ENCODE results near the gene TRIM44. TPM values are rescaled to one million over a fixed set of nuclear protein-coding genes. Genes with fewer than 3 reads are reported as not detected.

Gene TRIM44
- total RNA-seq, 3 donors from 2014 or later (not counting 1 experiment from before 2014, with no cell fraction given) = 47.0 to 62.6 (median 51.9) TPM

DNA sequence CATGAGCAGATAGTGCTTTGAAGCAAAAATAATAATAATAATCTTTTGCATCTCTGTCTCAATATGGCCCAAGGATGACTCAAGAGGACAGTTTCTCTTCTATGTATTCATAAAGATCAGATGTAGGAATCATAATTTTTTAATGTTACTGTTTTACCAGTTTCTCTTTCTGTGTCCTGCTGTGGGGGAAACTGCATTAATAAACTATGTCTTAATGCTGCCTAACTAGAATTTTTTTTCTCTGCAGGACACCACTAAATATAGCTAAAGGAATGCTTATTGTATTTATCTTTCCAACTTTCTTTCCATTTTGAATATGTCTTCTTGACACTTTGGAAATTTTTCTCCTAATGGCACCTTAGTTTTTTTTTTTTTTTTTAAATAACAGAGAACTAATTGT lies 37.8 kb upstream of the TRIM44 start:
- Mint-ChIP-seq H3K4me3 (no peak overlapping the region), H3K9me3 (no peaks in the 10 kb centered on the region), H3K27me3 (ENCODE audit: low read depth in 2 of 2) (peaks cover 53 to 89% of the 10 kb centered on the region in 2 donors), H3K36me3 (no peaks in the 10 kb centered on the region), H3K4me1 (no peaks in the 10 kb centered on the region), H3K27ac (no peak overlapping the region)
- intact Hi-C loops (cut with micrococcal nuclease) = loop anchor here (5.0 kb wide), 1 partner anchor 483 kb away; no protein-coding TSS in a partner anchor
- H3K27me3 ChIP-seq (ENCODE audit: control insufficient read depth, insufficient read depth, low read length) = peaks cover 30% of the 10 kb centered on the region
- no peak overlapping the region for H3K27ac ChIP-seq (ENCODE audit: low read length)
- TF ChIP-seq, protein P1, sequence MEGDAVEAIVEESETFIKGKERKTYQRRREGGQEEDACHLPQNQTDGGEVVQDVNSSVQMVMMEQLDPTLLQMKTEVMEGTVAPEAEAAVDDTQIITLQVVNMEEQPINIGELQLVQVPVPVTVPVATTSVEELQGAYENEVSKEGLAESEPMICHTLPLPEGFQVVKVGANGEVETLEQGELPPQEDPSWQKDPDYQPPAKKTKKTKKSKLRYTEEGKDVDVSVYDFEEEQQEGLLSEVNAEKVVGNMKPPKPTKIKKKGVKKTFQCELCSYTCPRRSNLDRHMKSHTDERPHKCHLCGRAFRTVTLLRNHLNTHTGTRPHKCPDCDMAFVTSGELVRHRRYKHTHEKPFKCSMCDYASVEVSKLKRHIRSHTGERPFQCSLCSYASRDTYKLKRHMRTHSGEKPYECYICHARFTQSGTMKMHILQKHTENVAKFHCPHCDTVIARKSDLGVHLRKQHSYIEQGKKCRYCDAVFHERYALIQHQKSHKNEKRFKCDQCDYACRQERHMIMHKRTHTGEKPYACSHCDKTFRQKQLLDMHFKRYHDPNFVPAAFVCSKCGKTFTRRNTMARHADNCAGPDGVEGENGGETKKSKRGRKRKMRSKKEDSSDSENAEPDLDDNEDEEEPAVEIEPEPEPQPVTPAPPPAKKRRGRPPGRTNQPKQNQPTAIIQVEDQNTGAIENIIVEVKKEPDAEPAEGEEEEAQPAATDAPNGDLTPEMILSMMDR (IDR thresholded peaks at IDR 0.05) = no peak
- no peaks in the 10 kb centered on the region for H3K9me3 ChIP-seq (ENCODE audit: control insufficient read depth, insufficient read depth, low read length)
- ATAC-seq (no peak), DNase-seq (no peak)
- H3K36me3 ChIP-seq (ENCODE audit: control insufficient read depth, insufficient read depth, low read length) = no peaks in the 10 kb centered on the region
- H3K4me1 ChIP-seq (ENCODE audit: control insufficient read depth, insufficient read depth, low read length) = peaks cover 4% of the 10 kb centered on the region
- H3K4me3 ChIP-seq (ENCODE audit: low read length) = no peak overlapping the region

DNA sequence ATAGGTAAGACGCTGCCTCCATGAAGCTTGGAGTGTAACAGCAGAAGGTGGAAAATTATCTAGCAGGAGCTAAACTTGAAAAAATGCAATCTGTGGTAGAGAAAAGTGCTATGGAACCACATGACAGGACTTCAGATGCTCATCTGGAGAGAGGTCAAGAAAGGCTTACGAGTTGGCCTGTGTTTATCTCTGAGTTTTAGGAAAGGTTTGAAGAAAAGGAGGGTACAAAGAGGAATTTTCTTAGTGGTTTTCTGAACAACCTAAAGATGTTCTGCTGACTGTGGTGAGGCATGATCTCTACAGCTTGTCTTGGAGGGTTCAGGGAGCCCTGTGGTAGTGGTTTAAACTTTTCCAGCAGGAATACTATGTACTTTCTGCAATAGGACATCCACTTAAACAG lies 36.1 kb upstream of the TRIM44 start:
- Histone ChIP-seq H3K9me3 (ENCODE audit: control insufficient read depth, insufficient read depth, low read length) (no peaks in the 10 kb centered on the region), H3K36me3 (ENCODE audit: control insufficient read depth, insufficient read depth, low read length) (no peaks in the 10 kb centered on the region), H3K4me3 (ENCODE audit: low read length) (no peak overlapping the region), H3K27ac (ENCODE audit: low read length) (no peak overlapping the region), H3K4me1 (ENCODE audit: control insufficient read depth, insufficient read depth, low read length) (no peaks in the 10 kb centered on the region), H3K27me3 (ENCODE audit: control insufficient read depth, insufficient read depth, low read length) (peaks cover 25% of the 10 kb centered on the region)
- WGBS (ENCODE audit: insufficient coverage) = 79% methylated on average over 2 of the region's 2 CpGs
- no peaks in the 10 kb centered on the region for H3K36me3 Mint-ChIP-seq
- H3K27ac Mint-ChIP-seq = no peak overlapping the region
- intact Hi-C loops (cut with micrococcal nuclease) = loop anchor here (5.0 kb wide), 1 partner anchor 481 kb away; no protein-coding TSS in a partner anchor
- no peak for ATAC-seq
- H3K4me1 Mint-ChIP-seq = no peaks in the 10 kb centered on the region
- H3K27me3 Mint-ChIP-seq (ENCODE audit: low read depth in 2 of 2) = peaks cover 51 to 83% of the 10 kb centered on the region in 2 donors
- TF ChIP-seq, protein P1 (IDR thresholded peaks at IDR 0.05) = no peak
- H3K9me3 Mint-ChIP-seq = no peaks in the 10 kb centered on the region
- DNase-seq = no peak
- no peak overlapping the region for H3K4me3 Mint-ChIP-seq

DNA sequence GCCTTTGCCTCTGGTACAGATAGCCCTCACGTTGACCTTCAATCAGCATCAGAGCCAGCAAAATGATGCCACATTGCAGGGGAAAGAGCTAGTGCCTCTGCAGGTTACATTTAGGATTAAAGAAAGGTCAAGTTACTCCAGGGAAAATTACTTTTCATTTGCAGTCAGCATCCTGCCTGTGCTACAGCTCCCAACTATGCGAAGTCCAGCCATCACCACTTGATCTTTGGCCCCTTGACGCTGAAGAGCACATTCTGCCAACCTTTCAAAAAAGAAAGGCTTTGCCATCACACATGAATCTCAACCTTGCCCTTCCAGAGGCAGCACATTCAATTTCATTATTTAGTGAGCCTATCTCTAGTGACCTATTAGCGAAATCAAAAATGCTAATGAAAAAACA lies 33.1 kb upstream of the TRIM44 start:
- Mint-ChIP-seq H3K4me1 (no peaks in the 10 kb centered on the region), H3K27ac (no peak overlapping the region), H3K4me3 (no peak overlapping the region), H3K36me3 (no peaks in the 10 kb centered on the region), H3K9me3 (no peaks in the 10 kb centered on the region), H3K27me3 (ENCODE audit: low read depth in 2 of 2) (peaks cover 38 to 70% of the 10 kb centered on the region in 2 donors)
- Histone ChIP-seq H3K36me3 (ENCODE audit: control insufficient read depth, insufficient read depth, low read length) (no peaks in the 10 kb centered on the region), H3K27ac (ENCODE audit: low read length) (no peak overlapping the region), H3K4me3 (ENCODE audit: low read length) (no peak overlapping the region), H3K4me1 (ENCODE audit: control insufficient read depth, insufficient read depth, low read length) (no peaks in the 10 kb centered on the region), H3K27me3 (ENCODE audit: control insufficient read depth, insufficient read depth, low read length) (peaks cover 11% of the 10 kb centered on the region), H3K9me3 (ENCODE audit: control insufficient read depth, insufficient read depth, low read length) (no peaks in the 10 kb centered on the region)
- no peak for ATAC-seq
- intact Hi-C loops (cut with micrococcal nuclease) = loop anchor here (5.0 kb wide), 1 partner anchor 478 kb away; no protein-coding TSS in a partner anchor
- TF ChIP-seq, protein P1 (IDR thresholded peaks at IDR 0.05) = no peak
- 88% methylated on average over 4 of the region's 4 CpGs for WGBS (ENCODE audit: insufficient coverage)
- no peak for DNase-seq

DNA sequence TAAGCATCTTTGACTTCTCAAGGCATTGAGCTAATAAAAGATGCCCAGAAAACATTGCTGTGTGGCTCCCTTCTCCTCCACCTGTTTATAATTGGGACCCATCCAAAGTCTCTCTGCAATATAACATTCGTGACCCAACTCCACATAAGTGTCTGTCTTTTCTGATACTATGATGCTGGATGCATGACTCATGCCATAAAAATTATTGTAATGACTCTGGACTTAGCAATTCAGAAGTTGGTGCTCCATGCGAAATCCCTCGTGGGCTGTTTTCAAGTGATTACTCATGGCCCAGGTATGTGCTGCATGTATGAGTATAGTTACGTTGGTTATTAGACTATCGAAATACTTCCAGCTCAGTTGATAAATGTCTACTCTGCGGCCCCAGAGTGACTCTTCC lies 32.7 kb upstream of the TRIM44 start:
- Histone ChIP-seq H3K27ac (ENCODE audit: low read length) (no peak overlapping the region), H3K4me3 (ENCODE audit: low read length) (no peak overlapping the region), H3K27me3 (ENCODE audit: control insufficient read depth, insufficient read depth, low read length) (peaks cover 11% of the 10 kb centered on the region), H3K4me1 (ENCODE audit: control insufficient read depth, insufficient read depth, low read length) (no peaks in the 10 kb centered on the region), H3K9me3 (ENCODE audit: control insufficient read depth, insufficient read depth, low read length) (no peaks in the 10 kb centered on the region), H3K36me3 (ENCODE audit: control insufficient read depth, insufficient read depth, low read length) (no peaks in the 10 kb centered on the region)
- peaks cover 38 to 69% of the 10 kb centered on the region in 2 donors for H3K27me3 Mint-ChIP-seq (ENCODE audit: low read depth in 2 of 2)
- no peak for DNase-seq
- no peaks in the 10 kb centered on the region for H3K9me3 Mint-ChIP-seq
- no peak overlapping the region for H3K27ac Mint-ChIP-seq
- ATAC-seq = no peak
- 84% methylated on average over 6 of the region's 6 CpGs for WGBS (ENCODE audit: insufficient coverage)
- intact Hi-C loops (cut with micrococcal nuclease) = loop anchor here (5.0 kb wide), 1 partner anchor 477 kb away; no protein-coding TSS in a partner anchor
- TF ChIP-seq, protein P1 (IDR thresholded peaks at IDR 0.05) = no peak
- H3K4me3 Mint-ChIP-seq = no peak overlapping the region
- H3K36me3 Mint-ChIP-seq = no peaks in the 10 kb centered on the region
- no peaks in the 10 kb centered on the region for H3K4me1 Mint-ChIP-seq
